HG02973 (cell line): ENCODE measurements around the gene MYBPC3.
A peak's percentile ranks its signal among the peaks of the same experiment; 100 is the strongest.

Experiments used
- ATAC-seq: cut with Tn5 transposase; IDR thresholded peaks from one replicate; pipeline ENCODE4 v1.9.1; 2021; ENCODE audit warnings: moderate library complexity; ENCODE audit not compliant: unreplicated experiment

The MYBPC3 gene

GRCh38 chr11:47387944-47388696 lies 35.6 kb upstream of the MYBPC3 start:
- no peak for ATAC-seq

- no peak for ATAC-seq
Observed at GRCh38 chr11:47384498-47384897, 32.0 kb upstream of the MYBPC3 start.

GRCh38 chr11:47383071-47383470 lies 30.6 kb upstream of the MYBPC3 start:
- ATAC-seq = no peak

- no peak for ATAC-seq
Observed at GRCh38 chr11:47380078-47380477, 27.6 kb upstream of the MYBPC3 start.

- no peak for ATAC-seq
Observed at GRCh38 chr11:47379317-47379716, 26.8 kb upstream of the MYBPC3 start.

GRCh38 chr11:47378836-47379170 lies 26.3 kb upstream of the MYBPC3 start:
- ATAC-seq = no peak

- peak; percentile 64 for ATAC-seq
Observed at GRCh38 chr11:47378010-47378835, 25.7 kb upstream of the MYBPC3 start, which contains the start of gene SPI1. Gene SPI1, minus strand, starts transcription at chr11:47378547. Its CDS starts 194 bp downstream, at chr11:47378353.

GRCh38 chr11:47377571-47378009 lies 25.1 kb upstream of the MYBPC3 start:
- no peak for ATAC-seq

- ATAC-seq = peak; percentile 39
Observed at GRCh38 chr11:47376525-47377371, 24.2 kb upstream of the MYBPC3 start.

- no peak for ATAC-seq
Observed at GRCh38 chr11:47376107-47376524, 23.6 kb upstream of the MYBPC3 start.

- ATAC-seq = no peak
Observed at GRCh38 chr11:47375546-47376085, 23.1 kb upstream of the MYBPC3 start.

GRCh38 chr11:47375020-47375419 lies 22.5 kb upstream of the MYBPC3 start:
- ATAC-seq = no peak

GRCh38 chr11:47374720-47375019 lies 22.2 kb upstream of the MYBPC3 start:
- no peak for ATAC-seq

- no peak for ATAC-seq
Observed at GRCh38 chr11:47373876-47374719, 21.6 kb upstream of the MYBPC3 start.

GRCh38 chr11:47372422-47372821 lies 19.9 kb upstream of the MYBPC3 start:
- no peak for ATAC-seq

GRCh38 chr11:47369676-47370075 lies 17.2 kb upstream of the MYBPC3 start:
- ATAC-seq = no peak

GRCh38 chr11:47366020-47366490 lies 13.6 kb upstream of the MYBPC3 start:
- no peak for ATAC-seq

GRCh38 chr11:47361419-47361818 lies 8.9 kb upstream of the MYBPC3 start:
- ATAC-seq = no peak

GRCh38 chr11:47360341-47360740 lies 7.8 kb upstream of the MYBPC3 start:
- ATAC-seq = no peak

GRCh38 chr11:47359586-47359985 lies 7.1 kb upstream of the MYBPC3 start:
- ATAC-seq = no peak
